ENCODE results near the gene RIMS1.

GRCh38 chr6:72238900-72239299, 352.6 kb downstream of the RIMS1 start:
- TF ChIP-seq POLR2A (IDR thresholded peaks at IDR 0.05; ENCODE audit: low read depth, low read length) (no peak), CTCF (IDR thresholded peaks at IDR 0.05; ENCODE audit: extremely low read depth in 1 of 2, insufficient read depth in 1 of 2, low read depth in 1 of 2, low read length in 2 of 2) (no peak), MAX (IDR thresholded peaks at IDR 0.05; ENCODE audit: insufficient read depth, insufficient read length) (no peak), JUN (IDR thresholded peaks at IDR 0.05; ENCODE audit: borderline replicate concordance, insufficient read depth, insufficient read length, low read depth) (no peak)
